Activated CD4-positive, alpha-beta T cell treated with anti-CD3 and anti-CD28 coated beads, Interleukin-2, amount 10 ng/mL, durations not matched to agents 24 days and 14 days (primary cell): ENCODE data around the gene MROH2A. TPM values are rescaled to one million over a fixed set of nuclear protein-coding genes. Genes with fewer than 3 reads are reported as not detected.
A peak's percentile ranks its signal among the peaks of the same experiment; 100 is the strongest.

Experiments
- DNase-seq: peaks from one replicate; pipeline ENCODE4 v3.0.0; 2022
- H3K27ac Mint-ChIP-seq: one replicate; pipeline ENCODE4 v1.8.0; 2022; ENCODE audit warnings: mild to moderate bottlenecking, mixed read lengths
- H3K27me3 Mint-ChIP-seq: one replicate; pipeline ENCODE4 v1.8.0; 2022; ENCODE audit warnings: mixed read lengths
- H3K36me3 Mint-ChIP-seq: one replicate; pipeline ENCODE4 v1.8.0; 2022; ENCODE audit warnings: low read depth, mild to moderate bottlenecking, mixed read lengths
- H3K4me1 Mint-ChIP-seq: one replicate; pipeline ENCODE4 v1.8.0; 2021; ENCODE audit warnings: mixed read lengths
- H3K4me3 Mint-ChIP-seq: one replicate; pipeline ENCODE4 v1.8.0; 2022; ENCODE audit warnings: mild to moderate bottlenecking, moderate library complexity, mixed read lengths
- H3K9me3 Mint-ChIP-seq: one replicate; pipeline ENCODE4 v1.8.0; 2021; ENCODE audit warnings: mixed read lengths
- intact Hi-C: fragments of 100-400 bp; cut with micrococcal nuclease; formaldehyde crosslinking; loops from one replicate; pipeline ENCODE4 v1.15.1; 2023
- total RNA-seq: library from RNA; stranded (reverse); gene quantifications from 2 replicates; pipeline ENCODE4 v1.2.3, GENCODE V29; 2022

The MROH2A gene
- total RNA-seq, 1 donor from 2014 or later: not detected

- intact Hi-C loops: no loop called here
- no peak for DNase-seq
- H3K27ac Mint-ChIP-seq: peak overlapping the region; percentile 80
- H3K36me3 Mint-ChIP-seq: peaks cover 80% of the 10 kb centered on the region
- peaks cover 41% of the 10 kb centered on the region for H3K4me1 Mint-ChIP-seq
- no peaks in the 10 kb centered on the region for H3K27me3 Mint-ChIP-seq
- H3K4me3 Mint-ChIP-seq: peak overlapping the region; percentile 10
- H3K9me3 Mint-ChIP-seq: no peaks in the 10 kb centered on the region
Observed at GRCh38 chr2:233838251-233838650, 60.1 kb downstream of the MROH2A start.

- peak overlapping the region; percentile 56 for H3K27ac Mint-ChIP-seq
- intact Hi-C loops: no loop called here
- no peak for DNase-seq
- peaks cover 84% of the 10 kb centered on the region for H3K36me3 Mint-ChIP-seq
- H3K9me3 Mint-ChIP-seq: no peaks in the 10 kb centered on the region
- no peak overlapping the region for H3K4me3 Mint-ChIP-seq
- H3K27me3 Mint-ChIP-seq: no peaks in the 10 kb centered on the region
- peaks cover 47% of the 10 kb centered on the region for H3K4me1 Mint-ChIP-seq
Observed at GRCh38 chr2:233838726-233839446, 60.8 kb downstream of the MROH2A start.

- Mint-ChIP-seq H3K4me1 (peaks cover 49% of the 10 kb centered on the region), H3K9me3 (no peaks in the 10 kb centered on the region), H3K4me3 (no peak overlapping the region), H3K27ac (peak overlapping the region; percentile 56), H3K36me3 (peaks cover 84% of the 10 kb centered on the region), H3K27me3 (no peaks in the 10 kb centered on the region)
- DNase-seq: no peak
- intact Hi-C loops: no loop called here
Observed at GRCh38 chr2:233839447-233839820, 61.3 kb downstream of the MROH2A start.

GRCh38 chr2:233840520-233840919 lies 62.4 kb downstream of the MROH2A start:
- peaks cover 84% of the 10 kb centered on the region for H3K36me3 Mint-ChIP-seq
- no peak overlapping the region for H3K4me3 Mint-ChIP-seq
- H3K27me3 Mint-ChIP-seq: no peaks in the 10 kb centered on the region
- H3K27ac Mint-ChIP-seq: no peak overlapping the region
- H3K9me3 Mint-ChIP-seq: no peaks in the 10 kb centered on the region
- intact Hi-C loops: no loop called here
- DNase-seq: no peak
- peaks cover 45% of the 10 kb centered on the region for H3K4me1 Mint-ChIP-seq

GRCh38 chr2:233841183-233841582 lies 63.1 kb downstream of the MROH2A start:
- peaks cover 86% of the 10 kb centered on the region for H3K36me3 Mint-ChIP-seq
- peaks cover 47% of the 10 kb centered on the region for H3K4me1 Mint-ChIP-seq
- no peak overlapping the region for H3K4me3 Mint-ChIP-seq
- no peaks in the 10 kb centered on the region for H3K9me3 Mint-ChIP-seq
- no peak for DNase-seq
- peak overlapping the region; percentile 9 for H3K27ac Mint-ChIP-seq
- intact Hi-C loops: no loop called here
- no peaks in the 10 kb centered on the region for H3K27me3 Mint-ChIP-seq

- no peak overlapping the region for H3K4me3 Mint-ChIP-seq
- no peaks in the 10 kb centered on the region for H3K27me3 Mint-ChIP-seq
- H3K36me3 Mint-ChIP-seq: peaks cover 85% of the 10 kb centered on the region
- H3K27ac Mint-ChIP-seq: peak overlapping the region; percentile 15
- peaks cover 53% of the 10 kb centered on the region for H3K4me1 Mint-ChIP-seq
- intact Hi-C loops: no loop called here
- no peaks in the 10 kb centered on the region for H3K9me3 Mint-ChIP-seq
- DNase-seq: no peak
Observed at GRCh38 chr2:233844064-233844807, 66.1 kb downstream of the MROH2A start.

- Mint-ChIP-seq H3K9me3 (no peaks in the 10 kb centered on the region), H3K36me3 (peaks cover 82% of the 10 kb centered on the region), H3K4me1 (peaks cover 53% of the 10 kb centered on the region), H3K27me3 (no peaks in the 10 kb centered on the region), H3K4me3 (no peak overlapping the region), H3K27ac (no peak overlapping the region)
- no peak for DNase-seq
- intact Hi-C loops: no loop called here
Observed at GRCh38 chr2:233844836-233845235, 66.7 kb downstream of the MROH2A start.

- no peak for DNase-seq
- H3K4me3 Mint-ChIP-seq: no peak overlapping the region
- H3K9me3 Mint-ChIP-seq: no peaks in the 10 kb centered on the region
- H3K4me1 Mint-ChIP-seq: peaks cover 51% of the 10 kb centered on the region
- peaks cover 76% of the 10 kb centered on the region for H3K36me3 Mint-ChIP-seq
- no peaks in the 10 kb centered on the region for H3K27me3 Mint-ChIP-seq
- intact Hi-C loops: no loop called here
- H3K27ac Mint-ChIP-seq: peak overlapping the region; percentile 64
Observed at GRCh38 chr2:233845301-233846060, 67.4 kb downstream of the MROH2A start.

GRCh38 chr2:233846387-233847247 lies 68.5 kb downstream of the MROH2A start:
- H3K4me1 Mint-ChIP-seq: peaks cover 43% of the 10 kb centered on the region
- H3K4me3 Mint-ChIP-seq: no peak overlapping the region
- DNase-seq: no peak
- intact Hi-C loops: no loop called here
- peak overlapping the region; percentile 56 for H3K27ac Mint-ChIP-seq
- H3K27me3 Mint-ChIP-seq: no peaks in the 10 kb centered on the region
- no peaks in the 10 kb centered on the region for H3K9me3 Mint-ChIP-seq
- H3K36me3 Mint-ChIP-seq: peaks cover 71% of the 10 kb centered on the region

GRCh38 chr2:233847248-233847898 lies 69.2 kb downstream of the MROH2A start:
- intact Hi-C loops: no loop called here
- no peak for DNase-seq
- H3K27ac Mint-ChIP-seq: no peak overlapping the region
- H3K4me3 Mint-ChIP-seq: no peak overlapping the region
- H3K36me3 Mint-ChIP-seq: peaks cover 70% of the 10 kb centered on the region
- peaks cover 46% of the 10 kb centered on the region for H3K4me1 Mint-ChIP-seq
- no peaks in the 10 kb centered on the region for H3K27me3 Mint-ChIP-seq
- no peaks in the 10 kb centered on the region for H3K9me3 Mint-ChIP-seq

GRCh38 chr2:233848276-233848675 lies 70.1 kb downstream of the MROH2A start:
- DNase-seq: no peak
- Mint-ChIP-seq H3K9me3 (no peaks in the 10 kb centered on the region), H3K36me3 (peaks cover 69% of the 10 kb centered on the region), H3K27ac (peak overlapping the region; percentile 62), H3K4me3 (no peak overlapping the region), H3K4me1 (peaks cover 54% of the 10 kb centered on the region), H3K27me3 (no peaks in the 10 kb centered on the region)
- intact Hi-C loops: no loop called here

GRCh38 chr2:233849607-233850271 lies 71.6 kb downstream of the MROH2A start:
- no peak for DNase-seq
- peaks cover 62% of the 10 kb centered on the region for H3K36me3 Mint-ChIP-seq
- no peaks in the 10 kb centered on the region for H3K27me3 Mint-ChIP-seq
- no peaks in the 10 kb centered on the region for H3K9me3 Mint-ChIP-seq
- H3K4me1 Mint-ChIP-seq: peaks cover 52% of the 10 kb centered on the region
- intact Hi-C loops: loop anchor here (10.0 kb wide), 1 partner anchor 295 kb away; no protein-coding TSS in a partner anchor
- peak overlapping the region; percentile 37 for H3K27ac Mint-ChIP-seq
- H3K4me3 Mint-ChIP-seq: no peak overlapping the region
